HEK293 (cell line): Measurements from ENCODE around the gene CCDC186.

Experiments
- CTCF ChIA-PET: fragments of 350-600 bp; formaldehyde crosslinking; extraction: SDS; loops from one replicate; lab custom pipeline; 2021; ENCODE audit warnings: antibody characterized with exemption; lab: Yijun Ruan, JAX
- POLR2A ChIA-PET: fragments of 300-600 bp; formaldehyde crosslinking; extraction: SDS; loops from one replicate; lab custom pipeline; 2020; ENCODE audit warnings: antibody characterized with exemption, inconsistent platforms; lab: Yijun Ruan, JAX
- H3K27ac ChIP-seq: fragments of 200-500 bp; sonication (Bioruptor generic); 2 replicates; pipeline ENCODE4 v1.5.1; 2014; ENCODE audit warnings: low read depth, low read length, control low read depth, inconsistent platforms; ENCODE audit errors: extremely low read depth
- H3K36me3 ChIP-seq, 2 experiments: fragments of 200-500 bp in 1 of 2; sonication (Bioruptor generic) in 1 of 2; 1 replicate in 1 of 2; 2 replicates in 1 of 2; pipeline ENCODE4 v1.5.1; 2014 to 2017; ENCODE audit warnings: inconsistent platforms in 2 of 2, low read length in 2 of 2; ENCODE audit not compliant: control insufficient read depth in 2 of 2, insufficient read depth in 1 of 2
- H3K4me1 ChIP-seq: fragments of 200-500 bp; sonication (Bioruptor generic); 2 replicates; pipeline ENCODE4 v1.5.1; 2014; ENCODE audit warnings: mild to moderate bottlenecking, low read length, inconsistent platforms; ENCODE audit not compliant: control insufficient read depth, insufficient read depth
- H3K4me3 ChIP-seq: 2 replicates; pipeline ENCODE4 v1.5.1; 2011; ENCODE audit warnings: low read depth, mild to moderate bottlenecking, control low read depth, low read length, moderate library complexity
- H3K9me3 ChIP-seq: fragments of 200-500 bp; sonication (Bioruptor generic); 2 replicates; pipeline ENCODE4 v1.5.1; 2014; ENCODE audit warnings: low read depth, low read length, inconsistent platforms; ENCODE audit not compliant: control insufficient read depth, insufficient read depth
- BCL11B ChIP-seq: fragments of 450-650 bp; formaldehyde crosslinking; IDR thresholded peaks from 2 replicates; pipeline ENCODE4 v1.5.1; 2016; ENCODE audit warnings: low read depth, missing biosample characterization, missing genetic modification characterization
- GLI2 ChIP-seq: fragments of 450-650 bp; formaldehyde crosslinking; IDR thresholded peaks from 2 replicates; pipeline ENCODE4; 2017; ENCODE audit warnings: missing biosample characterization, missing genetic modification characterization, low read depth, borderline replicate concordance
- GLIS2 ChIP-seq: fragments of 450-650 bp; formaldehyde crosslinking; IDR thresholded peaks from 2 replicates; pipeline ENCODE4 v1.5.1; 2016; ENCODE audit warnings: missing biosample characterization, missing genetic modification characterization
- ZFP3 ChIP-seq: fragments of 450-650 bp; formaldehyde crosslinking; IDR thresholded peaks from 2 replicates; pipeline ENCODE4 v1.5.1; 2016; ENCODE audit warnings: low read depth, missing biosample characterization, missing genetic modification characterization
- ZFP37 ChIP-seq: fragments of 450-650 bp; formaldehyde crosslinking; IDR thresholded peaks from 2 replicates; pipeline ENCODE4 v1.5.1; 2016; ENCODE audit warnings: missing biosample characterization, missing genetic modification characterization
- ZNF311 ChIP-seq: fragments of 450-650 bp; formaldehyde crosslinking; IDR thresholded peaks from 2 replicates; pipeline ENCODE4 v1.5.1; 2017; ENCODE audit warnings: missing biosample characterization, missing genetic modification characterization, borderline replicate concordance
- ZNF404 ChIP-seq: fragments of 450-650 bp; formaldehyde crosslinking; IDR thresholded peaks from 2 replicates; pipeline ENCODE4 v1.5.1; 2017; ENCODE audit warnings: missing biosample characterization, missing genetic modification characterization
- ZNF416 ChIP-seq: fragments of 450-650 bp; formaldehyde crosslinking; IDR thresholded peaks from 2 replicates; pipeline ENCODE4 v1.5.1; 2016; ENCODE audit warnings: missing biosample characterization, missing genetic modification characterization
- ZNF555 ChIP-seq: fragments of 450-650 bp; formaldehyde crosslinking; conservative IDR thresholded peaks from 2 replicates; pipeline ENCODE4 v1.5.1; 2017; ENCODE audit warnings: missing biosample characterization, mild to moderate bottlenecking, missing genetic modification characterization, inconsistent platforms
- ZNF561 ChIP-seq: fragments of 450-650 bp; IDR thresholded peaks from 2 replicates; pipeline ENCODE4 v1.5.1; 2018; ENCODE audit warnings: missing biosample characterization, missing genetic modification characterization, borderline replicate concordance
- ZNF670 ChIP-seq: fragments of 450-650 bp; formaldehyde crosslinking; IDR thresholded peaks from 2 replicates; pipeline ENCODE4 v1.5.1; 2016; ENCODE audit warnings: missing biosample characterization, missing genetic modification characterization, low read depth
- ZNF707 ChIP-seq: fragments of 450-650 bp; formaldehyde crosslinking; IDR thresholded peaks from 2 replicates; pipeline ENCODE4 v1.5.1; 2016; ENCODE audit warnings: missing biosample characterization, missing genetic modification characterization
- ZNF792 ChIP-seq: fragments of 450-650 bp; formaldehyde crosslinking; IDR thresholded peaks from 2 replicates; pipeline ENCODE4 v1.5.1; 2016; ENCODE audit warnings: missing biosample characterization, missing genetic modification characterization
- ZSCAN30 ChIP-seq: fragments of 450-650 bp; IDR thresholded peaks from 2 replicates; pipeline ENCODE4 v1.5.1; 2018; ENCODE audit warnings: missing biosample characterization, mild to moderate bottlenecking, missing genetic modification characterization, moderate library complexity
- TF ChIP-seq, protein P1 (sequence below): fragments of 450-650 bp; formaldehyde crosslinking; IDR thresholded peaks from 2 replicates; pipeline ENCODE4 v1.5.1; 2016; ENCODE audit warnings: missing biosample characterization, missing genetic modification characterization
- TF ChIP-seq, protein P2 (sequence below): fragments of 450-650 bp; formaldehyde crosslinking; IDR thresholded peaks from 2 replicates; pipeline ENCODE4 v1.5.0; 2017; ENCODE audit warnings: missing biosample characterization, missing genetic modification characterization, borderline replicate concordance
- TF ChIP-seq, protein P3 (sequence below): fragments of 450-650 bp; formaldehyde crosslinking; IDR thresholded peaks from 2 replicates; pipeline ENCODE4 v1.5.1; 2016; ENCODE audit warnings: missing biosample characterization, missing genetic modification characterization
- TF ChIP-seq, protein P4 (sequence below): fragments of 450-650 bp; formaldehyde crosslinking; IDR thresholded peaks from 2 replicates; pipeline ENCODE4 v1.5.1; 2017; ENCODE audit warnings: missing biosample characterization, missing genetic modification characterization

The CCDC186 gene

DNA sequence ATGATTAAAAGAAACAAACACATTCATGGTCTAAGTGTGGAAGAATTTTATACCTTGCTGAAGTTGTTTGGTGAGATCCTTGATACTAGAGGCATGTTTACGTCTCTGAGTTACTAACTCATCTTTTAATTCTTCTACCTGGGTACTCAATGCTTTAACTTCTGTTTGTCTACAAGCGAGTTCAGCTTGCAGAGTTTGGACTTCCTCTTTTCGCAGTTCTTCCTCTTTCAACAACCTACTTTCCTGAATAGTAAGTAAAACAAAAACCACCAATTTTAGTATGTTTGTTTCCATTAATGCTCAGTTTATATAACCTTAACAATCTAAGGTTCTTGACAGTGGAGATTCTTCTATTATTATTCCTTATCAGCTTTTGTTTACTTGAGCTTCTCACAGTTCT is 42.9 kb downstream of the CCDC186 start:
- POLR2A ChIA-PET = no interaction called here
- peaks cover 44 to 71% of the 10 kb centered on the region in 2 experiments for H3K36me3 ChIP-seq
- TF ChIP-seq BCL11B (tag by site-specific recombination) (no peak), ZFP3 (tag by site-specific recombination) (no peak), ZFP37 (tag by site-specific recombination) (no peak), ZNF561 (tag by site-specific recombination) (no peak), ZNF404 (no peak), GLIS2 (tag by site-specific recombination) (no peak), ZNF555 (no peak), ZNF416 (no peak), ZSCAN30 (no peak)
- TF ChIP-seq, protein P1, sequence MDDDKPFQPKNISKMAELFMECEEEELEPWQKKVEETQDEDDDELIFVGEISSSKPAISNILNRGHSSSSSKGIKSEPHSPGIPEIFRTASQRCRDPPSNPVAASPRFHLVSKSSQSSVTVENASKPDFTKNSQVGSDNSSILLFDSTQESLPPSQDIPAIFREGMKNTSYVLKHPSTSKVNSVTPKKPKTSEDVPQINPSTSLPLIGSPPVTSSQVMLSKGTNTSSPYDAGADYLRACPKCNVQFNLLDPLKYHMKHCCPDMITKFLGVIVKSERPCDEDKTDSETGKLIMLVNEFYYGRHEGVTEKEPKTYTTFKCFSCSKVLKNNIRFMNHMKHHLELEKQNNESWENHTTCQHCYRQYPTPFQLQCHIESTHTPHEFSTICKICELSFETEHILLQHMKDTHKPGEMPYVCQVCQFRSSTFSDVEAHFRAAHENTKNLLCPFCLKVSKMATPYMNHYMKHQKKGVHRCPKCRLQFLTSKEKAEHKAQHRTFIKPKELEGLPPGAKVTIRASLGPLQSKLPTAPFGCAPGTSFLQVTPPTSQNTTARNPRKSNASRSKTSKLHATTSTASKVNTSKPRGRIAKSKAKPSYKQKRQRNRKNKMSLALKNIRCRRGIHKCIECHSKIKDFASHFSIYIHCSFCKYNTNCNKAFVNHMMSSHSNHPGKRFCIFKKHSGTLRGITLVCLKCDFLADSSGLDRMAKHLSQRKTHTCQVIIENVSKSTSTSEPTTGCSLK (tag by site-specific recombination) = no peak
- TF ChIP-seq, protein P2, sequence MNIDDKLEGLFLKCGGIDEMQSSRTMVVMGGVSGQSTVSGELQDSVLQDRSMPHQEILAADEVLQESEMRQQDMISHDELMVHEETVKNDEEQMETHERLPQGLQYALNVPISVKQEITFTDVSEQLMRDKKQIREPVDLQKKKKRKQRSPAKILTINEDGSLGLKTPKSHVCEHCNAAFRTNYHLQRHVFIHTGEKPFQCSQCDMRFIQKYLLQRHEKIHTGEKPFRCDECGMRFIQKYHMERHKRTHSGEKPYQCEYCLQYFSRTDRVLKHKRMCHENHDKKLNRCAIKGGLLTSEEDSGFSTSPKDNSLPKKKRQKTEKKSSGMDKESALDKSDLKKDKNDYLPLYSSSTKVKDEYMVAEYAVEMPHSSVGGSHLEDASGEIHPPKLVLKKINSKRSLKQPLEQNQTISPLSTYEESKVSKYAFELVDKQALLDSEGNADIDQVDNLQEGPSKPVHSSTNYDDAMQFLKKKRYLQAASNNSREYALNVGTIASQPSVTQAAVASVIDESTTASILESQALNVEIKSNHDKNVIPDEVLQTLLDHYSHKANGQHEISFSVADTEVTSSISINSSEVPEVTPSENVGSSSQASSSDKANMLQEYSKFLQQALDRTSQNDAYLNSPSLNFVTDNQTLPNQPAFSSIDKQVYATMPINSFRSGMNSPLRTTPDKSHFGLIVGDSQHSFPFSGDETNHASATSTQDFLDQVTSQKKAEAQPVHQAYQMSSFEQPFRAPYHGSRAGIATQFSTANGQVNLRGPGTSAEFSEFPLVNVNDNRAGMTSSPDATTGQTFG (tag by site-specific recombination) = no peak
- TF ChIP-seq, protein P3, sequence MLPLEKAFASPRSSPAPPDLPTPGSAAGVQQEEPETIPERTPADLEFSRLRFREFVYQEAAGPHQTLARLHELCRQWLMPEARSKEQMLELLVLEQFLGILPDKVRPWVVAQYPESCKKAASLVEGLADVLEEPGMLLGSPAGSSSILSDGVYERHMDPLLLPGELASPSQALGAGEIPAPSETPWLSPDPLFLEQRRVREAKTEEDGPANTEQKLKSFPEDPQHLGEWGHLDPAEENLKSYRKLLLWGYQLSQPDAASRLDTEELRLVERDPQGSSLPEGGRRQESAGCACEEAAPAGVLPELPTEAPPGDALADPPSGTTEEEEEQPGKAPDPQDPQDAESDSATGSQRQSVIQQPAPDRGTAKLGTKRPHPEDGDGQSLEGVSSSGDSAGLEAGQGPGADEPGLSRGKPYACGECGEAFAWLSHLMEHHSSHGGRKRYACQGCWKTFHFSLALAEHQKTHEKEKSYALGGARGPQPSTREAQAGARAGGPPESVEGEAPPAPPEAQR = no peak
- TF ChIP-seq, all 188 proteins: peak for 0
- no peak overlapping the region for H3K27ac ChIP-seq
- H3K4me3 ChIP-seq = no peak overlapping the region
- CTCF ChIA-PET = no interaction called here
- no peaks in the 10 kb centered on the region for H3K9me3 ChIP-seq
- no peaks in the 10 kb centered on the region for H3K4me1 ChIP-seq

DNA sequence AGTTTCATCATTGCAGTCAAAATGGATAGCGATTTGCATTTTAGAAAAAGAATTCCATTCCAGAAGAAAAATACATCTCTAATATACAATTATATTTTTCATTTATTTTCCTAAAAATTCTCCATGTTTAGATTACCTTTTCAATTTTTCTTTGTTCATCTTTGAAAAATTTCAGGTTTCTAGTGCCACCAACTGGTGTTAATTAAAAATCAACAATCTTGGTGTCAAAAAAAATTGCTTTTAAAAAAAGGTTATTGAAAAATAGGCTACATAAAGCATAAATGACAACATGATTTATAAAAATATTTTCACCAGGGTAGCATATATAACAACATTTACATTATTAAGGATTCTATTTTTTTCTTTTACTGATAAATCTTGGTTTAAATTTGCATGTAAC is 53.0 kb downstream of the CCDC186 start:
- no peak overlapping the region for H3K27ac ChIP-seq
- peaks cover 15 to 21% of the 10 kb centered on the region in 2 experiments for H3K36me3 ChIP-seq
- ChIA-PET CTCF (no interaction called here), POLR2A (no interaction called here)
- no peaks in the 10 kb centered on the region for H3K4me1 ChIP-seq
- TF ChIP-seq ZNF707 (tag by site-specific recombination) (no peak), ZNF311 (tag by site-specific recombination) (no peak), GLI2 (tag by site-specific recombination) (no peak), ZNF792 (no peak), ZNF670 (no peak)
- TF ChIP-seq, protein P4, sequence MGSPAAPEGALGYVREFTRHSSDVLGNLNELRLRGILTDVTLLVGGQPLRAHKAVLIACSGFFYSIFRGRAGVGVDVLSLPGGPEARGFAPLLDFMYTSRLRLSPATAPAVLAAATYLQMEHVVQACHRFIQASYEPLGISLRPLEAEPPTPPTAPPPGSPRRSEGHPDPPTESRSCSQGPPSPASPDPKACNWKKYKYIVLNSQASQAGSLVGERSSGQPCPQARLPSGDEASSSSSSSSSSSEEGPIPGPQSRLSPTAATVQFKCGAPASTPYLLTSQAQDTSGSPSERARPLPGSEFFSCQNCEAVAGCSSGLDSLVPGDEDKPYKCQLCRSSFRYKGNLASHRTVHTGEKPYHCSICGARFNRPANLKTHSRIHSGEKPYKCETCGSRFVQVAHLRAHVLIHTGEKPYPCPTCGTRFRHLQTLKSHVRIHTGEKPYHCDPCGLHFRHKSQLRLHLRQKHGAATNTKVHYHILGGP (tag by site-specific recombination) = no peak
- no peaks in the 10 kb centered on the region for H3K9me3 ChIP-seq
- no peak overlapping the region for H3K4me3 ChIP-seq
